Muscle of leg (tissue), 11 donors: ENCODE data around the gene DDB1. TPM values are rescaled to one million over a fixed set of nuclear protein-coding genes. Genes with fewer than 3 reads are reported as not detected.
A peak's percentile ranks its signal among the peaks of the same experiment; 100 is the strongest.

Source experiments
- DNase-seq: peaks from one replicate; pipeline ENCODE4 v3.0.0; 2013
- H3K27ac ChIP-seq: one replicate; pipeline ENCODE4 v1.5.1; 2013; ENCODE audit warnings: mild to moderate bottlenecking, low read length, control low read depth
- H3K27me3 ChIP-seq: one replicate; pipeline ENCODE4 v1.6.1; 2013; ENCODE audit warnings: low read length; ENCODE audit not compliant: control insufficient read depth, insufficient read depth
- H3K36me3 ChIP-seq: one replicate; pipeline ENCODE4 v1.6.1; 2013; ENCODE audit warnings: low read length; ENCODE audit not compliant: control insufficient read depth, insufficient read depth
- H3K4me1 ChIP-seq: one replicate; pipeline ENCODE4 v1.6.1; 2013; ENCODE audit warnings: low read length; ENCODE audit not compliant: control insufficient read depth, insufficient read depth
- H3K4me3 ChIP-seq: one replicate; pipeline ENCODE4 v1.5.1; 2013; ENCODE audit warnings: low read length, control low read depth
- H3K9me3 ChIP-seq: replicated peaks from 2 replicates; pipeline ENCODE4 v1.6.1; 2013; ENCODE audit warnings: low read depth, low read length; ENCODE audit not compliant: control insufficient read depth
- WGBS: methylation state at CpG from one replicate; pipeline ENCODE4 v1.1.5; 2013; ENCODE audit warnings: missing lambda C conversion rate; ENCODE audit not compliant: insufficient coverage; 5-methylcytosine and 5-hydroxymethylcytosine counted together
- polyA plus RNA-seq, 8 donors: library from polyadenylated mRNA; unstranded; fragments of 120-200 nt; gene quantifications; one replicate each; pipeline versions ENCODE4 v1.2.1 to v1.2.3, GENCODE V29; 2013; ENCODE audit warnings: inconsistent platforms in 1 of 8, low replicate concordance in 1 of 8; ENCODE audit not compliant: insufficient read length in 8 of 8, insufficient read depth in 1 of 8
- total RNA-seq: library from RNA; stranded (reverse); fragments of 120-200 nt; gene quantifications from one replicate; pipeline ENCODE4 v1.2.4, GENCODE V29; 2013

Gene DDB1
- total and polyA plus RNA-seq, 9 donors: 174 to 240 (median 217) TPM

- H3K4me3 ChIP-seq: no peak overlapping the region
- 97% methylated on average over 4 of the region's 6 CpGs for WGBS
- no peaks in the 10 kb centered on the region for H3K9me3 ChIP-seq
- no peak overlapping the region for H3K27ac ChIP-seq
- H3K36me3 ChIP-seq: peaks cover 13% of the 10 kb centered on the region
- peaks cover 12% of the 10 kb centered on the region for H3K4me1 ChIP-seq
- DNase-seq: no peak
- H3K27me3 ChIP-seq: no peaks in the 10 kb centered on the region
These were observed 25.0 kb upstream of the DDB1 start for GRCh38 chr11:61357894-61358239.

GRCh38 chr11:61357233-61357893, 24.5 kb upstream of the DDB1 start:
- H3K4me1 ChIP-seq: peaks cover 9% of the 10 kb centered on the region
- H3K36me3 ChIP-seq: peaks cover 17% of the 10 kb centered on the region
- peak; percentile 56 for DNase-seq
- H3K4me3 ChIP-seq: no peak overlapping the region
- H3K9me3 ChIP-seq: no peaks in the 10 kb centered on the region
- no peaks in the 10 kb centered on the region for H3K27me3 ChIP-seq
- WGBS: 75% methylated on average over 6 of the region's 9 CpGs
- no peak overlapping the region for H3K27ac ChIP-seq

GRCh38 chr11:61356706-61357105, 23.8 kb upstream of the DDB1 start:
- Histone ChIP-seq H3K4me1 (peaks cover 9% of the 10 kb centered on the region), H3K27me3 (no peaks in the 10 kb centered on the region), H3K36me3 (peaks cover 19% of the 10 kb centered on the region), H3K27ac (no peak overlapping the region), H3K9me3 (no peaks in the 10 kb centered on the region), H3K4me3 (no peak overlapping the region)
- DNase-seq: no peak
- WGBS: 100% methylated on average over 1 of the region's 4 CpGs

GRCh38 chr11:61354208-61354607, 21.3 kb upstream of the DDB1 start:
- no peak overlapping the region for H3K4me3 ChIP-seq

GRCh38 chr11:61353131-61354067, 20.5 kb upstream of the DDB1 start:
- Histone ChIP-seq H3K9me3 (no peaks in the 10 kb centered on the region), H3K36me3 (peaks cover 47% of the 10 kb centered on the region), H3K27ac (no peak overlapping the region), H3K27me3 (no peaks in the 10 kb centered on the region), H3K4me1 (peaks cover 3% of the 10 kb centered on the region), H3K4me3 (no peak overlapping the region)
- 82% methylated on average over 9 of the region's 15 CpGs for WGBS
- DNase-seq: no peak

More at GRCh38 chr11:61354208-61354607, 21.3 kb upstream of the DDB1 start:
- peaks cover 40% of the 10 kb centered on the region for H3K36me3 ChIP-seq
- H3K4me1 ChIP-seq: peaks cover 3% of the 10 kb centered on the region
- DNase-seq: no peak
- no peaks in the 10 kb centered on the region for H3K27me3 ChIP-seq
- no peak overlapping the region for H3K27ac ChIP-seq
- no peaks in the 10 kb centered on the region for H3K9me3 ChIP-seq
- WGBS: no CpG with 5 or more reads among the region's 2 CpGs

GRCh38 chr11:61352038-61352437, 19.1 kb upstream of the DDB1 start:
- Histone ChIP-seq H3K4me3 (no peak overlapping the region), H3K36me3 (peaks cover 52% of the 10 kb centered on the region), H3K27me3 (no peaks in the 10 kb centered on the region), H3K4me1 (no peaks in the 10 kb centered on the region), H3K9me3 (no peaks in the 10 kb centered on the region), H3K27ac (no peak overlapping the region)
- 78% methylated on average over 8 of the region's 8 CpGs for WGBS
- DNase-seq: no peak

GRCh38 chr11:61350803-61351202, 17.9 kb upstream of the DDB1 start:
- Histone ChIP-seq H3K27ac (no peak overlapping the region), H3K4me3 (no peak overlapping the region), H3K36me3 (peaks cover 62% of the 10 kb centered on the region), H3K4me1 (no peaks in the 10 kb centered on the region), H3K27me3 (no peaks in the 10 kb centered on the region), H3K9me3 (no peaks in the 10 kb centered on the region)
- WGBS: 94% methylated on average over 6 of the region's 8 CpGs
- DNase-seq: no peak

- no peaks in the 10 kb centered on the region for H3K27me3 ChIP-seq
- H3K4me1 ChIP-seq: peaks cover 4% of the 10 kb centered on the region
- H3K9me3 ChIP-seq: no peaks in the 10 kb centered on the region
- DNase-seq: no peak
- no peak overlapping the region for H3K4me3 ChIP-seq
- H3K27ac ChIP-seq: no peak overlapping the region
- no CpG with 5 or more reads among the region's 1 CpG for WGBS
- H3K36me3 ChIP-seq: peaks cover 62% of the 10 kb centered on the region
These were observed 17.4 kb upstream of the DDB1 start for GRCh38 chr11:61350336-61350735.

GRCh38 chr11:61349916-61350315, 17.0 kb upstream of the DDB1 start:
- H3K4me3 ChIP-seq: no peak overlapping the region
- peaks cover 62% of the 10 kb centered on the region for H3K36me3 ChIP-seq
- H3K27me3 ChIP-seq: no peaks in the 10 kb centered on the region
- H3K4me1 ChIP-seq: peaks cover 8% of the 10 kb centered on the region
- no peak overlapping the region for H3K27ac ChIP-seq
- WGBS: 93% methylated on average over 10 of the region's 10 CpGs
- DNase-seq: no peak
- H3K9me3 ChIP-seq: no peaks in the 10 kb centered on the region

GRCh38 chr11:61349189-61349751, 16.4 kb upstream of the DDB1 start:
- peaks cover 11% of the 10 kb centered on the region for H3K4me1 ChIP-seq
- H3K27ac ChIP-seq: no peak overlapping the region
- no peak for DNase-seq
- WGBS: 80% methylated on average over 7 of the region's 12 CpGs
- H3K27me3 ChIP-seq: no peaks in the 10 kb centered on the region
- peaks cover 62% of the 10 kb centered on the region for H3K36me3 ChIP-seq
- H3K9me3 ChIP-seq: no peaks in the 10 kb centered on the region
- H3K4me3 ChIP-seq: no peak overlapping the region
